ENCODE results near the gene NBAS.
"Not testable (repeated sequence)": the region's sequence is repeated elsewhere in the genome, so short reads cannot be mapped to it uniquely, and the experiment has no call there.

NBAS gene

GRCh38 chr2:15212249-15212648, 348.9 kb downstream of the NBAS start:
- TF ChIP-seq, protein P1, sequence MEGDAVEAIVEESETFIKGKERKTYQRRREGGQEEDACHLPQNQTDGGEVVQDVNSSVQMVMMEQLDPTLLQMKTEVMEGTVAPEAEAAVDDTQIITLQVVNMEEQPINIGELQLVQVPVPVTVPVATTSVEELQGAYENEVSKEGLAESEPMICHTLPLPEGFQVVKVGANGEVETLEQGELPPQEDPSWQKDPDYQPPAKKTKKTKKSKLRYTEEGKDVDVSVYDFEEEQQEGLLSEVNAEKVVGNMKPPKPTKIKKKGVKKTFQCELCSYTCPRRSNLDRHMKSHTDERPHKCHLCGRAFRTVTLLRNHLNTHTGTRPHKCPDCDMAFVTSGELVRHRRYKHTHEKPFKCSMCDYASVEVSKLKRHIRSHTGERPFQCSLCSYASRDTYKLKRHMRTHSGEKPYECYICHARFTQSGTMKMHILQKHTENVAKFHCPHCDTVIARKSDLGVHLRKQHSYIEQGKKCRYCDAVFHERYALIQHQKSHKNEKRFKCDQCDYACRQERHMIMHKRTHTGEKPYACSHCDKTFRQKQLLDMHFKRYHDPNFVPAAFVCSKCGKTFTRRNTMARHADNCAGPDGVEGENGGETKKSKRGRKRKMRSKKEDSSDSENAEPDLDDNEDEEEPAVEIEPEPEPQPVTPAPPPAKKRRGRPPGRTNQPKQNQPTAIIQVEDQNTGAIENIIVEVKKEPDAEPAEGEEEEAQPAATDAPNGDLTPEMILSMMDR (IDR thresholded peaks at IDR 0.05; ENCODE audit: insufficient read depth, low read length, poor library complexity, severe bottlenecking): no peak
- TF ChIP-seq EZH2phosphoT487 (conservative IDR thresholded peaks at IDR 0.05; ENCODE audit: low read length): no peak
- Histone ChIP-seq H3K9me2 (replicated peaks; ENCODE audit: insufficient read depth, low read length) (no peaks in the 10 kb centered on the region), H3F3A (ENCODE audit: insufficient read depth) (no peaks in the 10 kb centered on the region), H3K36me3 (ENCODE audit: low read length) (no peaks in the 10 kb centered on the region; the same call in 1 of the 2 replicates), H3K9me3 (ENCODE audit: insufficient read depth, low read length) (no peaks in the 10 kb centered on the region), H3K27ac (ENCODE audit: low read depth, low read length) (no peak overlapping the region), H2AFZ (ENCODE audit: low read depth, low read length, severe bottlenecking) (no peak overlapping the region), H3K79me2 (ENCODE audit: insufficient read depth, low read length) (no peaks in the 10 kb centered on the region), H3K4me2 (ENCODE audit: low read depth, low read length, poor library complexity, severe bottlenecking) (no peak overlapping the region), H4K20me1 (ENCODE audit: low read depth, low read length) (no peaks in the 10 kb centered on the region), H3K9ac (ENCODE audit: low read length) (no peak overlapping the region), H3K4me3 (ENCODE audit: insufficient read depth, low read length, poor library complexity, severe bottlenecking) (no peak overlapping the region), H3K27me3 (ENCODE audit: low read length) (no peaks in the 10 kb centered on the region)

- H3K27me3 ChIP-seq (ENCODE audit: low read length); H2AFZ ChIP-seq (ENCODE audit: low read depth, low read length, severe bottlenecking); H3K27ac ChIP-seq (ENCODE audit: low read depth, low read length); H3K9me2 ChIP-seq (replicated peaks; ENCODE audit: insufficient read depth, low read length); H3K9ac ChIP-seq (ENCODE audit: low read length); H3K9me3 ChIP-seq (ENCODE audit: insufficient read depth, low read length); H4K20me1 ChIP-seq (ENCODE audit: low read depth, low read length); H3K4me2 ChIP-seq (ENCODE audit: low read depth, low read length, poor library complexity, severe bottlenecking); H3K4me3 ChIP-seq (ENCODE audit: insufficient read depth, low read length, poor library complexity, severe bottlenecking); H3K79me2 ChIP-seq (ENCODE audit: insufficient read depth, low read length); H3K36me3 ChIP-seq (ENCODE audit: low read length); H3F3A ChIP-seq (ENCODE audit: insufficient read depth): not testable (repeated sequence)
Measured at GRCh38 chr2:15210542-15210941, 350.6 kb downstream of the NBAS start.

- no peaks in the 10 kb centered on the region for H3K9me2 ChIP-seq (replicated peaks; ENCODE audit: insufficient read depth, low read length)
- H3K27ac ChIP-seq (ENCODE audit: low read depth, low read length): no peak overlapping the region
- no peak overlapping the region for H3K4me2 ChIP-seq (ENCODE audit: low read depth, low read length, poor library complexity, severe bottlenecking)
- no peaks in the 10 kb centered on the region for H3K9me3 ChIP-seq (ENCODE audit: insufficient read depth, low read length)
- H3K36me3 ChIP-seq (ENCODE audit: low read length): no peaks in the 10 kb centered on the region; the same call in 1 of the 2 replicates
- no peaks in the 10 kb centered on the region for H3F3A ChIP-seq (ENCODE audit: insufficient read depth)
- H3K79me2 ChIP-seq (ENCODE audit: insufficient read depth, low read length): no peaks in the 10 kb centered on the region
- TF ChIP-seq, protein P1 (IDR thresholded peaks at IDR 0.05; ENCODE audit: insufficient read depth, low read length, poor library complexity, severe bottlenecking): no peak
- no peak for TF ChIP-seq EZH2phosphoT487 (conservative IDR thresholded peaks at IDR 0.05; ENCODE audit: low read length)
- H4K20me1 ChIP-seq (ENCODE audit: low read depth, low read length): no peaks in the 10 kb centered on the region
- no peak overlapping the region for H3K9ac ChIP-seq (ENCODE audit: low read length)
- H2AFZ ChIP-seq (ENCODE audit: low read depth, low read length, severe bottlenecking): no peak overlapping the region
- H3K4me3 ChIP-seq (ENCODE audit: insufficient read depth, low read length, poor library complexity, severe bottlenecking): no peak overlapping the region
- H3K27me3 ChIP-seq (ENCODE audit: low read length): no peaks in the 10 kb centered on the region
Measured at GRCh38 chr2:15206419-15206818, 354.7 kb downstream of the NBAS start.

- no peak for TF ChIP-seq EZH2phosphoT487 (conservative IDR thresholded peaks at IDR 0.05; ENCODE audit: low read length)
- TF ChIP-seq, protein P1 (IDR thresholded peaks at IDR 0.05; ENCODE audit: insufficient read depth, low read length, poor library complexity, severe bottlenecking): no peak
- Histone ChIP-seq H2AFZ (ENCODE audit: low read depth, low read length, severe bottlenecking) (no peak overlapping the region), H3K36me3 (ENCODE audit: low read length) (no peaks in the 10 kb centered on the region), H3K27me3 (ENCODE audit: low read length) (no peaks in the 10 kb centered on the region), H3F3A (ENCODE audit: insufficient read depth) (no peaks in the 10 kb centered on the region), H3K4me2 (ENCODE audit: low read depth, low read length, poor library complexity, severe bottlenecking) (no peak overlapping the region), H3K9ac (ENCODE audit: low read length) (no peak overlapping the region), H3K9me3 (ENCODE audit: insufficient read depth, low read length) (no peaks in the 10 kb centered on the region), H3K4me3 (ENCODE audit: insufficient read depth, low read length, poor library complexity, severe bottlenecking) (no peak overlapping the region), H3K27ac (ENCODE audit: low read depth, low read length) (no peak overlapping the region), H3K79me2 (ENCODE audit: insufficient read depth, low read length) (no peaks in the 10 kb centered on the region), H3K9me2 (replicated peaks; ENCODE audit: insufficient read depth, low read length) (no peaks in the 10 kb centered on the region), H4K20me1 (ENCODE audit: low read depth, low read length) (no peaks in the 10 kb centered on the region)
Measured at GRCh38 chr2:15205562-15205961, 355.6 kb downstream of the NBAS start.

All from SU-DHL-6 (cell line).